IPS-18c (cell line): ENCODE results near the gene RALY.

Experiments
- H3K4me3 ChIP-seq: 2 replicates; pipeline ENCODE4 v1.7.0; 2013; ENCODE audit warnings: low read depth, mild to moderate bottlenecking, low read length, moderate library complexity; ENCODE audit not compliant: insufficient read depth
- H3K9me3 ChIP-seq: one replicate; pipeline ENCODE4 v1.6.1; 2013; ENCODE audit warnings: mild to moderate bottlenecking, low read length, moderate library complexity; ENCODE audit not compliant: control insufficient read depth, insufficient read depth

Gene RALY

DNA sequence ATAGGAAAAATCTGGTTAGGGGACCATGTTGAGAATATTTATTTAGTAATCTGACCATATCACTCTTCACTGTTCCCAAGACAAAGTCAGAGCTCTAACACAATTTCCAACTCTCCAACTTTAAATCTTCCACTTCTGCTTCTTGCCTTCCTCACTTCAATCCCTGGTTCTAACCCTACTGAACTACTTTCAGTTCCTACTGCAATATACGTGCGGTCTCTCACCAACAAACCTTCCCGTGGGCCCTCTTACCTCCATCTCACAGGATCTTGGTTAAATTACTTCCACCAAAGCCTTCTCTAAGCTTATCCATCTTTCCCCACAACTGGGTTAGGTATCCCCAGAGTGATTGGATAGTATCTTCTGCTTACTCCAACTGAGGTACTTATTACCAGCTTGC is 110.3 kb downstream of the RALY start:
- Histone ChIP-seq H3K9me3 (peaks cover 2% of the 10 kb centered on the region), H3K4me3 (no peak overlapping the region)

DNA sequence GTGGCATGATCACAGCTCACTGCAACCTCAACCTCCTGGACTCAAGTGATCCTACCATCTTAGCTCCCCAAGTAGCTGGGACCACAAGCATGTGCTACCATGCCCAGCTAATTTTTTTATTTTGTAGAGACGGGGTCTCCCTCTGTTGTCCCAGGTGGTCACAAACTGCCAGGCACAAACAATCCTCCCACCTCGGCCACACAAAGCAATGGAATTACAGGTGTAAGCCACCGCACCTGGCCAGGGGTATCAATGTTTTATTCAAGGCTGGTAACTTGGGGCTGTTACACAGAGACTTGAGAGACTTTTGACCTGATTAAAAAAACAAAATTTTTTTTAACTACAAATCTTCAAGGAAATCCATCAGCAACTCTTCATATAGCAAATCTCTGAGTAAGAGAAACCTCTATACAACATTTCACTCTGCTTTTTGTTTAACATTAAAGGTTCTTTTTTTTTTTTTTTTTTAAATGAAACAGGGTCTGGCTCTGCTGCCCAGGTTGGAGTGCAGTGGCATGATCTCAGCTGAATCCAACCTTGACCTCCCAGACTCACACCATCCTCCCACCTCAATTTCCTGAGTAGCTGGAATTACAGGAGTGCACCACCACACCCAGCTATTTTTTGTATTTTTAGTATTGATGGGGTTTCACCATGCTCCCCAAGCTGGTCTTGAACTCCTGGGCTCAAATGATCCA is 112.4 kb downstream of the RALY start:
- Histone ChIP-seq H3K9me3 (no peaks in the 10 kb centered on the region), H3K4me3 (no peak overlapping the region)

GRCh38 chr20:34108616-34109174 is 115.0 kb downstream of the RALY start:
- Histone ChIP-seq H3K4me3 (no peak overlapping the region), H3K9me3 (no peaks in the 10 kb centered on the region)

DNA sequence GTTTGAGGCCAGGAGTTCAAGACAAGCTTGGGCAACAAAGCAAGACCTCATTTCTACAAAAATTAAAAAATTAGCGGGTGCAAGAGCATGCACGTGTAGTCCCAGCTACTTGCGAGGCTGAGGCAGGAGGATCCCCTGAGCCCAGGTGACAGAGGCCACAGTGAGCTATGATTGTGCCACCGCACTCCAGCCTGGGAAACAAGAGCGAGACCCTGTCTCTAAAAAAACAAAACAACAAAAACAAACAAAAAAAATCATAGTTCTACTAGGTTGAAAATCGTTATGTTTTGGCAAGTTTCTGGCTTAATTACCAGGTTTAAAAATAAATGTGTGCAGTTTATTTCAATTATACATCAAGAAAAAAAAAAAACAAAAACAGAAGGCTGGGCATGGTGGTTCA is 115.7 kb downstream of the RALY start:
- Histone ChIP-seq H3K9me3 (no peaks in the 10 kb centered on the region), H3K4me3 (no peak overlapping the region)

DNA sequence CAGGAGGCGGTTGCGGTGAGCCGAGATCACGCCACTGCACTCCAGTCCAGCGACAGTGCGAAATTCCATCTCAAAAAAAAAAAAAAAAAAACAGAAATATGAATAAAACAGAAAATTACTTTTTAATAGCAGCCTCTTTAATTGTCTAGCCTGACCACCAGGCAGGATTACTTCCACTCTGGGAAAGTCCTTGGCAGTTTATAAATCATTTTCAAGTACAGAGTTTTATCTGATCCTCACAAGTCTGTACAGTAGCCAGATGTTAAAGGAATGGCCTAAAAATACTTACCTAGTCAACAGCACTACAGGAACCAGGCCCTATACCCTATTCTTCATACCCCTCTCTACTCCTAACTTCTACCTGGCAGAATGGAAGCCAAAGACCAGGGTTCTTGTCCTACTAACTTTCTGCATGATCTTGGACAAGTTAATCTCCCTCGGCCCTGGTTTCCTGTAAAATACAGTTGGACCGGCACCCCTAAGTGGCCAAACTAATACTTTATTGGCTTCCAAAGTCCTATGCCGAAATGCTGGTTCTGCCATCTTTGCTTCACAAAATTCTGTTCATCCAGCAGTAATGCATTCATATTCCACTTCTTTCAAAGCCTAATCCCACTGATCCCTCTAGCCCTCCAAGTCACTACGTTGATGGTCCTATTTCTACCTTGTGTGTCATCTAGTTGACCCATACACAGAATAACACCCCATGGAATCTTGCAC is 116.5 kb downstream of the RALY start:
- peak overlapping the region; percentile 98; the same call in 1 of the 2 replicates for H3K4me3 ChIP-seq
- H3K9me3 ChIP-seq: no peaks in the 10 kb centered on the region

DNA sequence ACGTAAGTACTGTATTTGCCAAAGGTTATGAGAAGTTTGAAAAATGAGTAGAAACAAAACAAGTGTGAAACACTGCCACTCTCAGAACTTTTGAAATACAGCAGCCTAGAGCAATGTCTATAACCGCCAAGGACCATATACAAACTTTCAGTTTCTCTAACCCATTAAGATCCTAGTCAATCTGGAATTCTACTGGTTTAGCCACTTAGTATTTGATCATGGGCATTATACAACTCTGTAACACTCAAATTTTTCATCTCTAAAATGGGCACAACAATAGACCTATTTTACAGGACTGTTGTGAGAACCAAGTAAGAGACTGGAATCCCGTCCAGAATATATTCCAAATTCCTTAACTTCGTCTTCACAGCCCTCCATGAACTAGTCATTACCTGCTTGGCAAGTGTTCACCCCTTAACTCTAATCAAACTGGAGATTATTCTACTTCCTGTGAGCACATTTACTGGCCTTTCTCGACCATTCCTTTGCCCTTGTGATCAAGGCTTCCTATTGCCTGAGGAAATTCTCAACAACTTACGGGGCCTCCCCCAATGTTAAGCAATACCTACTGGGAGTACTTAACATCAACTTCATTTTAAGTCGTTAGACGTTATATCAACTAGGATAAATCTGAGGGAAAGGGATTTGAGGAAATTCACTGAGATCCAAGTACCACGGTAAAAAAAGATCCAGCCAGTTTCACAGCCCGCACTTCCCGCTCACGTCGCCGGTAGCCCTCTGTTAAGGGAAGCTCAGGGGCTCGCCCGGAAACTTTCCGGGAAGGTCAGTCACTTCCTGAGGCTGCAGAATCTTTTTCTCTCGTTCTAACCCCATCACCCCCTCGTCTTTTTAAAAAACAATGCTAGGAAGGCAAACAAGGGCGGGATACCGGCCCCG is 117.3 kb downstream of the RALY start:
- Histone ChIP-seq H3K4me3 (peak overlapping the region; percentile 98), H3K9me3 (no peaks in the 10 kb centered on the region)

DNA sequence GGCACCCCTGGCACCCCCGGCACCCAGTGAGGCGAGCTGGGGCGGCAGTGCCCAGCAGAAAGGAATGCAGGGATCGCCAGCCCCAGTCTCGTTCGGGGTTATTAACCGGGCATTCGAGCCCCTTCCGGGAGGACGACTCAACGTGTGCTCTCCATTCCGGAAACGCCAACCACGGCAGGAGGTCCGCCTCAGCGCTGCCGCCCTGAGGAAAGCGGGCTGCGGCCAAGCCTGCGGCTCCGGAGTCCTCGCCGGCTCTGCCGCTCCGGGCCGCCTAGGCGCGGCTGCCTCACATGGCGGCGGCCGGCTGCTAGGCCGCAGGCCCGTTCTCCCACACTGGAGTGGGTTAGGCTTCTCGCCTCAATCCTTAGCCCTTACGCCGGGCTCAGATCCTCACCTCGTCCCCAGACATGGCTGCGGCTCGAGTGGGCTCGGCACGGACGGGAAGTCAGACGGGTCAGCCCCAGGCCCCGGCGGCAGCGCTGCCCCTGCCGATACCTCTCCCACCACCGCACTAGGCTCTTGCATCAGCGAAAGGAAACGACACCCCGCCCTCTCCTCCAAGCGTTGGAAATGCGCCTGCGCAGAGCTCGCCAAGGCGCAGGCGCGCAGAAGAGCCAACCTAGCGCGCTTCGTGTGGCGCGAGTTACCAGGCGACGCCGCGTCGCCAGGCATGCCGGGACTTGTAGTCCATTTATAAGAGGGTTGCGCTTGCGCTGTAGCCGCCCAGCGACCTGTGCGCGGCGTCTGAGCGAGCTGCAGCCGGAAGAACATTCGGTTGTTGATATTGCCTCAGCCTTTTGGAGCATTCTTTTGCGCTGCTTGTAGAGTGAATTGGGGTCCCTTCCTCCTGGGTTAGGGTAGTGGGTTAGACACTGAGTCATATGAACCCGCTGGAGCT is 118.2 kb downstream of the RALY start, which contains the start of gene EIF2S2:
Gene EIF2S2 (minus strand): TSS at position 542 of the 898 bp plus-strand sequence. CDS start 133 bp downstream, at position 409.
- peak within 1 kb of the TSS; percentile 98 for H3K4me3 ChIP-seq
- H3K9me3 ChIP-seq: no peaks in the 10 kb centered on the region

- Histone ChIP-seq H3K9me3 (no peaks in the 10 kb centered on the region), H3K4me3 (peak overlapping the region; percentile 63)
These were observed 118.9 kb downstream of the RALY start for GRCh38 chr20:34112600-34113101.

DNA sequence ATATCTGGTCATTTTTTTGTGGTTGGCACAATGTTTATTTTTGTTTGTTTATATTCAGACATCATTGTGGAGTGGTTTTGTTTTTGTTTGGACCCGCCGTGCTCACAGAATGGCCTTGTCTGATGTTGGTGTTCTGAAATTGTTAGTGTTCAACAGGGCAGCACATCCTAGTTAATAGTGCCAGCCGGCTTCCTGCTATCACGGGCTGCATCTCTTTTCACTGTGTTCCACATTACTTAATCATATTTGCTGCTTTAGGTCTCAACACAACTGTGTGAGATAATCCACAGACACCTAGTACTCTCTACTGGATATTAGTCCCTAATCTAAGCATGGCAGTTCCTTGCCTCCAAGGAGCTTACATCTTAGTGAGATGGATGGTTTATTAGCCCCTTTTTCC is 121.1 kb downstream of the RALY start:
- H3K9me3 ChIP-seq: no peaks in the 10 kb centered on the region
- no peak overlapping the region for H3K4me3 ChIP-seq

- Histone ChIP-seq H3K4me3 (no peak overlapping the region), H3K9me3 (no peaks in the 10 kb centered on the region)
These were observed 121.5 kb downstream of the RALY start for GRCh38 chr20:34115232-34115631.

- H3K4me3 ChIP-seq: no peak overlapping the region
- no peaks in the 10 kb centered on the region for H3K9me3 ChIP-seq
These were observed 126.5 kb downstream of the RALY start for GRCh38 chr20:34120213-34120612.

GRCh38 chr20:34122274-34122980 is 128.7 kb downstream of the RALY start:
- Histone ChIP-seq H3K9me3 (no peaks in the 10 kb centered on the region), H3K4me3 (no peak overlapping the region)

DNA sequence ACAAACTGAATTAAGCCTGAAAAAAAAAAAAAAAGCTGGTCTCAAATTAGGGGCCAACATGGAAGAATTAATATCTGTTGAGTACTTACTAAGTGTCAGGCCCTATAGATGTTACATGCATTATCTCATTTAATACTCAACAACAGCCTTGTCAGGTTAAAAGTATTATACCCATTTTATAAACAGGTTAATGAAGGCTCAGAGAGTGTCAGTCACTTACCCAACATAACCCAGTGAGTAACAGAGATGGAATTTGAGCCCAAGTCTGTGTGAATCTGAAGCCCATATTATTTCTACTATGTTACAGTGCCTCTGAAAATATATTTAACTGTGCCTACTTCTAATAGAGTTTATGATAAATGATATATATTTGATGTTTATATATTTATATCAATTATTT is 129.6 kb downstream of the RALY start:
- H3K4me3 ChIP-seq: no peak overlapping the region
- H3K9me3 ChIP-seq: no peaks in the 10 kb centered on the region

DNA sequence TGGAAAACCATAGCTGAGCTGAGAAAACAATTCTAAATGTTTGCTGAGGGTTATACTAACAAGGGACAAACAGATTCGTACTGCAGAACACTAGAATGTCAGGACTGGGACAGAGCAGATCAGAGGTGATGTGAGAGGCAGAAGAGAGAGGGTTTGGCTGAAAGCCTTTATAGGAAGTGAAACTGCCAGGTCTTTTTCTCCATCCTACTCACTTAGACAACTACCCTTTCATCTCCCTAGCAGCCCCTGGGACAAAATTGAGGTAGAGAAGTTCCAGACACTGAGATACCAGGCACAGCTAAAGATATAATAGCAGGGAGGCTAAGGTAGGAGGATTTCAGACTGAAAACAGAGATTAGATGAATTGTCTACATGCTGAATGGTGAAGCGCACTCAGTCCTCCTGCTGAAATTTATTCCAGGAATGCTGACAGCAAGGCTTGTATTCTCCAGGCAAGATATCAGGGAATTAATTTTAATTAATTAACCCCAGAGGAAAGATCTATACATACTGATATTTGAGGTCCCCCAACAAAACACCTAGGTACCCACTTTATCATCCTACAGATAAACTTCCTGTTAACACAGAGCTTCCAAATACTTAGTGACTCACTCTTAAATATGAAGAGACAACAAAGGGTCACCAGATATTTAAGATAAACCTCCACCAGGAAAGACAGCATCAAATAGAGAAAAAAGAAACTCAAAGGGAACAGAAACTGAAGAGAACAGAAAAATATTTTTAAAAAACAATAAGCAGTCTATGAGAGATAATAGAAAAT is 130.9 kb downstream of the RALY start:
- no peak overlapping the region for H3K4me3 ChIP-seq
- H3K9me3 ChIP-seq: no peaks in the 10 kb centered on the region

DNA sequence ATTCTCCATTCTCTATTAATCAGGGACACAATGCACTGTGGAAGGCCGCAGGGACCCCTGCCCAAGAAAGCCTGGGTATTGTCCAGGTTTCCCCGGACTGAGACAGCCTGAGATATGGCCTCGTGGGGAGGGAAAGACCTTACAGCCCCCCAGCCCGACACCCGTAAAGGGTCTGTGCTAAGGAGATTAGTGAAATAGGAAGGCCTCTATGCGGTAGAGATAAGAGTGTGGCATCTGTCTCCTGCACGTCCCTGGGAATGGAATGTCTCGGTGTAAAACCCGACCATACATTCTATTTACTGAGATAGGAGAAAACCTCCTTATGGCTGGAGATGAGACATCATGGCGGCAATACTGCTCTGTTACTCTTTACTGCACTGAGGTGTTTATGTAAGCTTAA is 134.1 kb downstream of the RALY start:
- H3K4me3 ChIP-seq: no peak overlapping the region

More for the DNA sequence above, 134.1 kb downstream of the RALY start:
- H3K9me3 ChIP-seq: peaks cover 3% of the 10 kb centered on the region
